ENCODE measurements around the gene SYT13.

Gene SYT13

DNA sequence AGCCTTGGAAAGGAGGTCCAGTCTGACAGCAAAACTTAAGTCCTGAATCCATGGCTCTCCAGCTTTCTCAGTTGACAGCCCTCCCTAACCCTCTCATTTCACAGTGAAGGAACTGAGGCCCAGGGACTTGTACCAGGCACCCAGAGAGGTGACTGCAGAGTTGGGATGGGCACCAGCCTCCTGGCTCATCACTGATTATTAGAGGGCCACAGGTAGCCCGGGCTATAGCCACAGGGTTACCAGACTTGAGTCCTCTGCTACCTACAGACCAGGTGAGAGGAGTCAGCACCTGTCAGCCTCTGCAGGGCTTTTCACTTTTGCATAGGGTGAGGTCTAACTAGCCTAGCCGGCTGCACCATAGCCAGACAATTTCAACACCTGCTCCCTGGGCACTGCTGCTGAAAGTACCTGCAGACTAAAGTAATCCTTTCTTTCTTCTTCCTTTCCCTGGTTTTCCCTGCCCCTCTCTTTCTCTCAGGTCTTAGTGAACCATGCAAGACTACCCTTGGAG, 37.6 kb downstream of the SYT13 start:
- DNase-seq (ENCODE audit: low spot score): no peak

GRCh38 chr11:45247433-45247832, 38.7 kb downstream of the SYT13 start:
- no peak for DNase-seq (ENCODE audit: low spot score)

DNA sequence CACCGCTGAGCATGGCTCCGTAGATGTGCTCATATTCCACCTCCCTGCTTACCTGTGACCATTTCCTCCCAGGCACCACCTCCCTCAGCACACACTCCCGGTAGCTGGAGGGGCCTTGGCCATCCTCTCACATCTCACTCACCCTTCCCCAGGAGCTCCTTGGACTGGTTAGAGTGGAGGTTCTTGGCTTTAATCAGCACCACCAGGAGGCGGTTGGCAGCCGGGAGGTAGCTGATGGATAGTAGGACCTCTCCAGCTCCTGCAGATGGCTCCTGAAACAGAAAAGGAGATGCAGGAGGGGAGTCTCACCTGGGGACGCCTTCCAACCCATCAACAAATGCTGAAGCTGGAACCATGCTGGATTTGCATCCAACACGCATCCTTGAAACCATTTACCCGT, 39.9 kb downstream of the SYT13 start:
- no peak for DNase-seq (ENCODE audit: low spot score)

GRCh38 chr11:45245218-45246045, 40.7 kb downstream of the SYT13 start:
- no peak for DNase-seq (ENCODE audit: low spot score)

DNA sequence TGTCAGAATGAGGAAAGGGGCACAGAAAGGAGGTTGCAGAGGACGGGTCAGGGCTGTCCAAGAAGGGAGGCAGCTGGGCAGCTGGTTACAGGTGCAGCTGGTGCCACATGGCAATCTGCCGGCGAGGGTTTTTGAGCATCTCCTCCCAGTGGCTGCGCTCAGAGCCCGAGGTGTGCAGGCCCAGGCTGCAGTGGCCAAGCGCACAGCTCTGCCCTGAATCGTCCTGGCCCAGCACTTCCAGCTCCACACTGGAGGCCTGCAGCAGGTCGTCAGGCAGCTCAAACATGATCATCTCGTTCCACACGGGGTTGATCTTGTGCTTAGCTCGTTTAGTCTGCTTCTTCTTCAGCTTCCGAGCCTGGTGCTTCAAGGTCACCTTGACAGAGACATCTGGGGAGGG, 42.2 kb downstream of the SYT13 start:
- no peak for DNase-seq (ENCODE audit: low spot score)

GRCh38 chr11:45239733-45240132, 46.4 kb downstream of the SYT13 start:
- DNase-seq (ENCODE audit: low spot score): no peak

DNA sequence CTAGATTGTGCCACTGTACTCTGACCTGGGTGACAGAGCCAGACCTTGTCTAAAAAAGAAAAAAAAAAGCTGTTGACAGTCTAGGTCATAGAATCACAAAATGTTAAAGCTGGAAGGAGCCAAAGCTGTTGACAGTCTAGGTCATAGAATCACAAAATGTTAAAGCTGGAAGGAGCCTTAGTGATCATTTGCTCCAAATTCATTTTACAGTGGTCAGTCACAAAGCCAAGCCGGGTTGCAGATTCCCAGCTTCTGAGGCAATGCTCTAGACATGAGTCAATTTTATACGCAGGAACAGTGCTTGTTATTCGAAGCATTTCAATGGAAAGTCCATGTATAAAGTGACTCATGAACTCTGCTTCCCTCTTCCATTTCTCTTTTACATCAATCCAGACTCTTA, 47.4 kb downstream of the SYT13 start:
- no peak for DNase-seq (ENCODE audit: low spot score)

DNA sequence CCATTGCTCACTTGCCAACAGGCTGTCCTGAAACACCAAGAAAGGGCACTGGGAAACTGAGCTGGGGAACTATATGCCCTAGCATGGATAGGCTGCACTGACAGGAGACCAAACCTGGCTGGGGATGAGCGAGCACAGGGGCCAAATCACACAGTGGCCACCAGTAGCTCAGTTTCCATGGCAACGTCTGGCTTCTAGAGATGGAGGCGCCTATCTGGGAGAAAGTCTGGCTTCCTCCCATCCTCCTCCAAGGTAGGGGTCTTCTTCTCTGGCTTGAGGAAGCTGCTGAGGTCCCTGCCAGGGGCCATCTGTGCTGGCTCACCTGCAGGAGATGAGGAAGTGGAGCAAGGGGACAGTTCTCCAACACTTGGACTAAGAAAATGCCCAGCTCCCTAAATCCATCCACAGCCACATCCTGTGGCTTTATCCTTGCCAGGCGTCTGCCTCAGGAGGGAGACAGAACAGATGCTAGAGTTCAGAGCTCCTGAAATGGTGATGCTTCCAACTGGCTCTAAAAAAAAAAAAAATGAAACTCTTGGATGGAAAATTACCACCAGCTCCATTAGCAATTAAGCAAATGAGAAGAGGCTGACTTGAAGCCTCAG, 48.3 kb downstream of the SYT13 start:
- no peak for DNase-seq (ENCODE audit: low spot score)

DNA sequence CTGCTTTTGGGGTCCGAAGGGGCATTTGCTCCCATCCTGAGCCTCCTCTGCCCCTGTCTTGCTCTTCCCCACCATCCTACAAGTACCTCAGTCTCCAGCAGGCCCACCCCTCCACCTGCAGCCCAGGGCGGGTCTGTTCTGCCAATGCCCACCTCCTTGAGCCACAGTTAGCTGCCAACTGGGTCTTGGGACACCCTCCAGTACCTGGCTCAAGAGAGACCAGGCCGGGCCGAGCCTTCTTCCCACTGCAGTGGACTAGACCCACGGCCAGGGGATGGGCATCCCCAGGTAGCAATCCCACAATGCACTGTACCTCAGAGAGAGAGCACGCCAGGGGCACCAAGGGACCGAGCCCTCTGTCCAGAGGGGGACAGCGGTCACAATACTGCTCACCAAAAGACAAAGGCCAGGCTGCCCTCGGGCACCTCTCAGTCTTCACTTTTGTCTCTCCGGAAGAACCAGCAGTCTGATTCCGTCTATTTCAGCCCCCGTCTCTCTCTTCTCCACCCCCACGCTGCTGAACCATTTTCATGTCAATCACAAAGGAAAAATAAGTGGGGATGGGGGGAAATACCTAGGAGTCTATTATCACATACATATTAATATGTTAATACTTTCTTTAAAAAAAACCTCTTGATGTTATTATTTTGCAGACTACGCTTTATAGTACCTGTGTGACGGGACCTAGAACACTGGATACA, 51.7 kb downstream of the SYT13 start:
- no peak for DNase-seq (ENCODE audit: low spot score)

DNA sequence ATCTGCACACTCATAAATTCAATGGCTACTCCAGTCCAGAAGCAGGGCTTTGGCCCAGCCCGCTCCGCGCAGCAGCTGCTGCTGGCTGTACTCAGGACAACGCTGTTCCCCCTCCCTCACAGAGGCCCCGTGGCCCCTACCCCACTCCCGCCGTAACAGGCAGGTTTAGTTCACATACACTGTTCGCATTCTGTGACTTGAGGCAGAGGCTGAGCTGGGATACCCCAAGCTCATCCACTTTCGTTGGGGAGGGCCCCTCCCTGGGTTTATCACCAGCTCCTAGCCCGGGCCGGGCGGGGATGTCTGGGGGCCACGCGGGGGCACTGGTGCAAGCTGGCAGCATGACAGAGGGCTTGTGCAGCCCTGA, 52.4 kb downstream of the SYT13 start:
- DNase-seq (ENCODE audit: low spot score): no peak

DNA sequence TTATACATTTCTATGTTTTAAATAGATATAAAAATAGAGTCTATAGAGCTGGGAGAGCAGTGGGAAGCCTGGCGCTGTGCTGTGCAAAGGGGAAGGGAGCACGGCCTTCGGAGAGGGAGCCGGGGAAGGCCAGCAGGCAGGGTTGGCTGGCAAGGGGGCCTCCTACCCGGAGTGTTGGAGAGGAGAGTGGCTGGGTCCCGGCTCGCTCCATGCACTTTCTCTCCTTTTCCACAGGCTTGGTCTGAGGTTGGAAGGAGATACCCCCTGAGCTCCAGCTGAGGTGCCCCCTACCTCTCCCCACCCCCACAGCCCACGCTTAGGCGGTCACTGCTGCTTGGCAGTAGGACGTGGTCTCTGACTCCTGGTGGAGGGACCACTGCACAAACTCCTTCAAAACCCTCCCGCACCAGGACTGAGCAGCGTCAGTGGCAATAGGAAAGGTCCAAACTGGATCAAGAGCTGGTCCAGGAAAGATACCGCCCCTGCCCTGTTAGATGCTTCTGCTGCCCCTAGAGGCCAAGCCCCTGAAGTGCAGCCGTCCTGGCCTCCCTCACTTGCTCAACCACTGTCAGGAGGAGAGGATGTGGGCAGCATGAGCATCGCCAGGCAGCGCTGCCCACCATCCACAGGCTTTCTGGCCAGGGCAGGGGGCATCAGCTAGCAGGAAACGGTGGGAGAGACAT, 52.9 kb downstream of the SYT13 start:
- peak; percentile 46 for DNase-seq (ENCODE audit: low spot score)

DNA sequence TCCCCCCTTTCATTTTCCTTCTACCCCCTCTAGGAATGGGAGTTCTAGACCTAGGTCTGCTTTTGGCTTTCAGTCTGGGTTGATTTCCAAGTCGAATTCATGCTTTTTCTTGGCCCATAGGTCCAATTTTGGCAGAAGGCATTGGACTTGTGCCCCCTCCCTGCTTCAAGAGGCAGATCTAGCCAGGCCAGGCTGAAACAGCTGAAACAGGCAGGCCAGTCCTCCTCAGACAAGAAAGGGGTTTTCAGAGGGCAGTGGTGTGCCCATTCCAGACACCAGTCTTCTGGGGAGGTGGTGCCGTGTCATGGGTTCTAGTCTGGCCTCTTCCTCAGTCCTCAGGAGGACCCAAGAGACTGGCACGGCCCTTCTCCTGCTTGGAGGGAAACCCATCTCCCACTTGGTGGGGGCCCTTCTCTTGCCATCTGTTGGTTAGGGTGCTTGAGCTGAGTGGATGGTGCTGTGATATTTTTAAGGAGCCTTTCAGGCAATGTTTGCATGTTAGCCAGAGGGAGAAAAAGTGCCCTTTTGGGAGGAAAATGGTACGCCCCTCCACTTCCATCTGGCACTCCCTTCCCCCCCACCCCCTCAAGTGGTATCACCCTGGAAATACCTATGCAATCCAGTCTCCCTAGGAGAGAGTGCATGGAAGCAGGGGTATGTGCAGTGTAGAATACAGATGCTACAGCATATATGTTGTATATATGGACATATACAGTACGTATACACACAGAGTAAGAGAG, 53.6 kb downstream of the SYT13 start:
- DNase-seq (ENCODE audit: low spot score): no peak

DNA sequence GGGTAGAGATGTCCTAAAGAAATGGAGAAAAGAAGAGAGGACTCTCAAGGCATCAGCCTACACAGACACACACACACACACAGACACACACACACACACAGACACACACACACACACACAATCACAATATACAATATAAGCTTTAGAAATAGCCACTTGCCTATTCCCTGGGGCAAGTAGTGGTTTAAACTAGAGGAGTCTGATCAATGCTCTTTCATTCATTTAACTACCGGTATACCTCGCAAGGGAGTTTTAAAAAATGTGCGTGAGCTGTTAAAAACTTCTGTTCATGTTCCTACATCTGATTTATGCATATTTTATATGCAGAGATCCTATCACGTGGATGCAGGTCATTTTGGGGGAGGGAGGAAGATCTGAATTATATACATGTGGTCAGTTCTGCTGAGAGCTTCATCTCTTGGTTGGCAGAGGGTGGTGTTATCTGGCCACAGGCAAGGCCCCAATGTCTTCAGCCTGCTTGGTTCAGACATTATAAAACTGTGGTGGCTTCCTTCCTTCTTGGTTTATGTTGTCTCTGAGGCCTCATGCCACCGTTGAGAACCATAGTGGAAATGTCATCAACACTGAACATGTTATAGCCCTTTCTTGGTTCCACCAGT, 56.6 kb downstream of the SYT13 start:
- DNase-seq (ENCODE audit: low spot score): no peak

- DNase-seq (ENCODE audit: low spot score): no peak
Observed at GRCh38 chr11:45227836-45228235, 58.3 kb downstream of the SYT13 start.

DNA sequence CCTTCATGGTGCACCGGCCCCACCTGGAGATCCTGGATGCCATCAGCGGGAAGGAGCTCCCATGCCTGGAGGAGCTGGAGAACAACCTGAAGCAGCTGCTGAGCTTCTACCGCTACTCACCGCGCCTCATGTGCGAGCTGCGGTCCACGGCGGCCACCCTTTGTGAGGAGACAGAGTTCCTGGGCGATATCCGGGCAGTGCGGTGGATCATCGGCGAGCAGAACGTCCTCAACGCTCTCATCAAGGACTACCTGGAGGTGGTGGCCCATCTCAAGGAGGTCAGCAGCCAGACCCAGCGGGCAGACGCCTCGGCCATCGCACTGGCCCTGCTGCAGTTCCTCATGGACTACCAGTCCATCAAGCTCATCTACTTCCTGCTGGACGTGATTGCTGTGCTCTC, 59.2 kb downstream of the SYT13 start:
- DNase-seq (ENCODE audit: low spot score): no peak

GRCh38 chr11:45225961-45226871, 59.9 kb downstream of the SYT13 start:
- DNase-seq (ENCODE audit: low spot score): no peak

DNA sequence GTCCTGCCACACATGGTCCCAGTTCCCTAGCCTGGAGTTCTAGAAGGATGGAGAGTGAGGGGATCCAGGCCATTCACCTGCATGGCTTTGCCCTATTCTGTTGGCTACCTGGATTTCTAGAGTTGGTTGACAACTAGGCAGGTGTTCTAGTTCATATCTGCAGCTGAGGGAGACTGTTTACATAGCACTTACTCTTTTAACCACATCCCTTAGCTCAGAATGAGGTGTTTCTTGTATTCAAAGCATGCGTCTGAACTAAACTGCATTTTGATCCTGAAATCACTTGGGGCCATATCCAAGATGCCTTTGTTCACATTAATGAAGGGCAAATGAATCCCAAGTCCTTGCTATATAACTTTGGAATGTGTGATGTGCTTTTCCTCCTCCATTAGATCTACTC, 60.9 kb downstream of the SYT13 start:
- no peak for DNase-seq (ENCODE audit: low spot score)

- DNase-seq (ENCODE audit: low spot score): no peak
Observed at GRCh38 chr11:45224766-45225165, 61.4 kb downstream of the SYT13 start.

DNA sequence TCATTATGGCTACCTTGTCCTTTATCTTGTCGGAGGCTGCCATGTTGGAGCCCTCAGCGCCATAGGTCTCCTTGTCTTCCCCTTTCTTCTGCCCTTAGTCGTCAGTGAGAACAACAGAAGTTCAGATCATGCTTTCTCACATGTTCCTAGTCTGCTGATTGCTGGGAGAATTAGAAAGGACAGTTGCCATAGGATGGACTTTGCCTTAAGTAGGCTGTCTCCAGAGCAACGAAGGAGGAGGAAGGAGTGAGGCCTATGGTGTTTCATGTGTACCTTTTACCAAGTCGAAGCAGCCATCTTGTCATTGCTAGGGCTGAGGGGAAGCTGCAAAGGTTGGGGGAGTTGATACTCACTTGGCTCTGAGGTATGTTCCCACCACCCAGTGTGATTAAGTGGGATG, 62.6 kb downstream of the SYT13 start:
- DNase-seq (ENCODE audit: low spot score): no peak

DNA sequence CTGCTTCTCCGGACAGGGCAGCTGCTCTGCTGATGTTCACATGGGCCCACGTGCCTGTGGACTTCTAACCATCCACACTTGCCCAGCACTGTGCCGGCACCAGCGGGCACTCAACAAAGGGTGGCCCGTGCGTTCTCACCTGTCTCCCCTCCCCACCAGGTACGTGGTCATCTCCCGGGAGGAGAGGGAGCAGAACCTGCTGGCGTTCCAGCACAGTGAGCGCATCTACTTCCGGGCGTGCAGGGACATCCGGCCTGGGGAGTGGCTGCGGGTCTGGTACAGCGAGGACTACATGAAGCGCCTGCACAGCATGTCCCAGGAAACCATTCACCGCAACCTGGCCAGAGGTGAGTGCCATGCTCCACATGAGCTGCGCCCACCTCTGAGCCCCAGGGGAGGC, 66.7 kb downstream of the SYT13 start:
- DNase-seq (ENCODE audit: low spot score): no peak
